B cell (primary cell): ENCODE results near the gene LRRC4C. TPM values are rescaled to one million over a fixed set of nuclear protein-coding genes. Genes with fewer than 3 reads are reported as not detected.

Source experiments
- ATAC-seq: fragments of 200-7000 bp; cut with Tn5 transposase; one replicate; pipeline ENCODE4 v1.10.0; 2021; ENCODE audit warnings: low read depth, mild to moderate bottlenecking, moderate number of reproducible peaks, moderate library complexity
- CTCF ChIA-PET: fragments of 350-600 bp; sonication (Branson Sonifier 250); formaldehyde crosslinking; loops from one replicate; lab custom pipeline; 2021; ENCODE audit warnings: antibody characterized with exemption, inconsistent platforms; lab: Charles Lee
- POLR2A ChIA-PET: fragments of 350-600 bp; sonication (Branson Sonifier 250); formaldehyde crosslinking; loops from one replicate; lab custom pipeline; 2021; ENCODE audit warnings: antibody characterized with exemption; lab: Charles Lee
- DNase-seq: peaks from one replicate; pipeline ENCODE4 v3.0.0; 2013
- H2AFZ ChIP-seq: 2 replicates; pipeline ENCODE4 v1.6.1; 2012; ENCODE audit warnings: mild to moderate bottlenecking, low read depth, low read length; ENCODE audit not compliant: insufficient read depth, poor library complexity, severe bottlenecking
- H3K27ac ChIP-seq, 2 donors: 1 replicate in 1 of 2; 2 replicates in 1 of 2; pipeline ENCODE4 v1.5.1; 2012 to 2013; ENCODE audit warnings: low read length in 2 of 2, mild to moderate bottlenecking in 2 of 2, moderate library complexity in 1 of 2
- H3K27me3 ChIP-seq, 4 experiments: fragments of 200-600 bp in 1 of 4; sonication (generic) in 1 of 4; replicated peaks in 1 of 4; 1 replicate in 2 of 4; 2 replicates in 2 of 4; pipeline versions ENCODE4 v1.6.1 to v1.7.0; 2013 to 2016; ENCODE audit warnings: low read length in 3 of 4, mild to moderate bottlenecking in 2 of 4, mixed read lengths in 1 of 4, moderate library complexity in 1 of 4; ENCODE audit not compliant: insufficient read depth in 4 of 4, control insufficient read depth in 3 of 4; ENCODE audit errors: control extremely low read depth in 1 of 4
- H3K36me3 ChIP-seq, 2 experiments: replicated peaks in 1 of 2; 1 replicate in 1 of 2; 2 replicates in 1 of 2; pipeline versions ENCODE4 v1.6.1 to v1.7.1; 2013; ENCODE audit warnings: low read length in 1 of 2; ENCODE audit not compliant: insufficient read depth in 2 of 2, control insufficient read depth in 1 of 2; ENCODE audit errors: control extremely low read depth in 1 of 2, extremely low read depth in 1 of 2
- H3K4me1 ChIP-seq, 2 donors: fragments of 200-600 bp in 1 of 2; sonication (generic) in 1 of 2; 1 replicate in 1 of 2; 2 replicates in 1 of 2; pipeline versions ENCODE4 v1.5.1 to v1.6.1; 2013 to 2017; ENCODE audit warnings: low read length in 2 of 2; ENCODE audit not compliant: control insufficient read depth in 2 of 2, insufficient read depth in 2 of 2
- H3K4me2 ChIP-seq: replicated peaks from 2 replicates; pipeline ENCODE3; 2012; ENCODE audit warnings: mild to moderate bottlenecking, low read depth, low read length; ENCODE audit not compliant: poor library complexity, severe bottlenecking
- H3K4me3 ChIP-seq, 5 experiments: fragments of 200-600 bp in 1 of 5; sonication (generic) in 1 of 5; 1 replicate in 3 of 5; 2 replicates in 2 of 5; pipeline versions ENCODE4 v1.5.1 to v1.7.0; 2011 to 2016; ENCODE audit warnings: low read length in 4 of 5, mild to moderate bottlenecking in 4 of 5, low read depth in 2 of 5, control low read depth in 1 of 5, moderate library complexity in 1 of 5; ENCODE audit not compliant: insufficient read depth in 1 of 5; ENCODE audit errors: control extremely low read depth in 1 of 5, extremely low read depth in 1 of 5
- H3K79me2 ChIP-seq: fragments of 200-600 bp; sonication (generic); one replicate; pipeline ENCODE4 v1.6.0; 2016; ENCODE audit warnings: low read length; ENCODE audit not compliant: control insufficient read depth, insufficient read depth
- H3K9ac ChIP-seq: fragments of 200-600 bp; sonication (generic); 2 replicates; pipeline ENCODE4 v1.6.1; 2017; ENCODE audit warnings: mild to moderate bottlenecking, low read length, moderate library complexity
- H3K9me3 ChIP-seq, 3 donors: one replicate each; pipeline versions ENCODE4 v1.6.1 to v1.7.1; 2013; ENCODE audit warnings: low read length in 2 of 3; ENCODE audit not compliant: control insufficient read depth in 2 of 3, insufficient read depth in 1 of 3; ENCODE audit errors: control extremely low read depth in 1 of 3
- H4K20me1 ChIP-seq: 2 replicates; pipeline ENCODE4 v1.6.0; 2012; ENCODE audit warnings: mild to moderate bottlenecking, low read length; ENCODE audit not compliant: insufficient read depth, control insufficient read depth, poor library complexity, severe bottlenecking
- H3K27ac Mint-ChIP-seq: one replicate; pipeline ENCODE4 v1.8.0; 2021; ENCODE audit warnings: mixed read lengths
- H3K27me3 Mint-ChIP-seq: one replicate; pipeline ENCODE4 v1.8.0; 2021; ENCODE audit warnings: mixed read lengths
- H3K4me1 Mint-ChIP-seq: one replicate; pipeline ENCODE4 v1.8.0; 2021; ENCODE audit warnings: mixed read lengths
- H3K4me3 Mint-ChIP-seq: one replicate; pipeline ENCODE4 v1.8.0; 2021; ENCODE audit warnings: mixed read lengths
- H3K9me3 Mint-ChIP-seq: one replicate; pipeline ENCODE4 v1.8.0; 2022; ENCODE audit warnings: mixed read lengths; ENCODE audit not compliant: insufficient read depth
- EZH2 ChIP-seq: IDR thresholded peaks from 2 replicates; pipeline ENCODE4 v1.6.1; 2012; ENCODE audit warnings: borderline replicate concordance, low read depth, mild to moderate bottlenecking, moderate library complexity, low read length; ENCODE audit not compliant: insufficient read depth, poor library complexity, severe bottlenecking
- WGBS: methylation state at CpG from one replicate; pipeline ENCODE4 v1.1.5; 2013; ENCODE audit warnings: missing lambda C conversion rate; ENCODE audit not compliant: insufficient coverage; 5-methylcytosine and 5-hydroxymethylcytosine counted together
- intact Hi-C: fragments of 100-400 bp; cut with micrococcal nuclease; formaldehyde crosslinking; loops from one replicate; pipeline ENCODE4 v1.10.0; 2022
- polyA plus RNA-seq: library from polyadenylated mRNA; depleted of rRNA; stranded (reverse); fragments of >200 nt; gene quantifications from 2 replicates; pipeline ENCODE4 v1.2.3, GENCODE V29; 2012
- total RNA-seq, 2 donors: library from RNA; stranded (reverse); fragments of 120-200 nt in 1 of 2; gene quantifications; 1 replicate in 1 of 2; 2 replicates in 1 of 2; pipeline versions ENCODE4 v1.2.3 to v1.2.4, GENCODE V29; 2013 to 2022
- TF ChIP-seq, protein P1 (sequence below): fragments of 200-600 bp; IDR thresholded peaks from one replicate; pipeline ENCODE4 v1.8.0; 2022; ENCODE audit warnings: antibody characterized with exemption, mild to moderate bottlenecking

LRRC4C gene
- total and polyA plus RNA-seq, 2 donors (not counting 1 experiment from before 2014, with no cell fraction given), result 0.57 TPM; not detected in 1

DNA sequence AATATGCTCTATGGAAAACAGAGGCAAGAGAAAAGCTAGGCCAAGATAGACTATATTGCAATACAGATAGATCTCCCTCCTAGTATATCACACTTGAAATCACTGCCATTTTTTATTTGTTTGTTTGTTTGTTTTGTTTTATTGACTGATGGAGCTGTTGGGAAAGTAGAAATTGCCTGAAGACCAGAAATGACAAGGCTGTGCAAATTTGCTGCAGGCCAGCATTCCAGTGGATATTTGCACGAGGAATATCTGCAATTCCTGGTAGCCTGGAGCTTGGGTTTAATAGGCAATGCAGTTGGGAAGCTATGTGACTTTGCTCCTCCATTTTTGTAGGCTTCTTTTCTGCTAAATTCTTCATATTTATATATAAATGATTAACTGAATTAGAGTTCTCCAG is 991.7 kb downstream of the LRRC4C start:
- H3K9ac ChIP-seq, result no peak overlapping the region
- 29% methylated on average over 1 of the region's 1 CpG for WGBS
- no peak overlapping the region for H3K27ac ChIP-seq
- TF ChIP-seq, protein P1, sequence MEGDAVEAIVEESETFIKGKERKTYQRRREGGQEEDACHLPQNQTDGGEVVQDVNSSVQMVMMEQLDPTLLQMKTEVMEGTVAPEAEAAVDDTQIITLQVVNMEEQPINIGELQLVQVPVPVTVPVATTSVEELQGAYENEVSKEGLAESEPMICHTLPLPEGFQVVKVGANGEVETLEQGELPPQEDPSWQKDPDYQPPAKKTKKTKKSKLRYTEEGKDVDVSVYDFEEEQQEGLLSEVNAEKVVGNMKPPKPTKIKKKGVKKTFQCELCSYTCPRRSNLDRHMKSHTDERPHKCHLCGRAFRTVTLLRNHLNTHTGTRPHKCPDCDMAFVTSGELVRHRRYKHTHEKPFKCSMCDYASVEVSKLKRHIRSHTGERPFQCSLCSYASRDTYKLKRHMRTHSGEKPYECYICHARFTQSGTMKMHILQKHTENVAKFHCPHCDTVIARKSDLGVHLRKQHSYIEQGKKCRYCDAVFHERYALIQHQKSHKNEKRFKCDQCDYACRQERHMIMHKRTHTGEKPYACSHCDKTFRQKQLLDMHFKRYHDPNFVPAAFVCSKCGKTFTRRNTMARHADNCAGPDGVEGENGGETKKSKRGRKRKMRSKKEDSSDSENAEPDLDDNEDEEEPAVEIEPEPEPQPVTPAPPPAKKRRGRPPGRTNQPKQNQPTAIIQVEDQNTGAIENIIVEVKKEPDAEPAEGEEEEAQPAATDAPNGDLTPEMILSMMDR, result no peak
- no peak for TF ChIP-seq EZH2
- no peak for DNase-seq
- no peak overlapping the region for H3K27ac Mint-ChIP-seq
- intact Hi-C loops, result no loop called here
- no peaks in the 10 kb centered on the region for H3K27me3 ChIP-seq
- ChIA-PET POLR2A (no interaction called here), CTCF (no interaction called here)
- H3K9me3 Mint-ChIP-seq, result no peaks in the 10 kb centered on the region
- no peak overlapping the region for H3K4me2 ChIP-seq
- H3K36me3 ChIP-seq, result no peaks in the 10 kb centered on the region
- no peaks in the 10 kb centered on the region for H3K4me1 Mint-ChIP-seq
- H3K27me3 Mint-ChIP-seq, result no peaks in the 10 kb centered on the region
- no peaks in the 10 kb centered on the region for H3K4me1 ChIP-seq
- no peaks in the 10 kb centered on the region for H4K20me1 ChIP-seq
- no peaks in the 10 kb centered on the region for H3K79me2 ChIP-seq
- H2AFZ ChIP-seq, result no peak overlapping the region
- H3K4me3 ChIP-seq, result no peak overlapping the region
- no peak overlapping the region for H3K4me3 Mint-ChIP-seq
- peaks cover 0 to 6% (median 0%) of the 10 kb centered on the region in 3 donors for H3K9me3 ChIP-seq
- ATAC-seq, result no peak

DNA sequence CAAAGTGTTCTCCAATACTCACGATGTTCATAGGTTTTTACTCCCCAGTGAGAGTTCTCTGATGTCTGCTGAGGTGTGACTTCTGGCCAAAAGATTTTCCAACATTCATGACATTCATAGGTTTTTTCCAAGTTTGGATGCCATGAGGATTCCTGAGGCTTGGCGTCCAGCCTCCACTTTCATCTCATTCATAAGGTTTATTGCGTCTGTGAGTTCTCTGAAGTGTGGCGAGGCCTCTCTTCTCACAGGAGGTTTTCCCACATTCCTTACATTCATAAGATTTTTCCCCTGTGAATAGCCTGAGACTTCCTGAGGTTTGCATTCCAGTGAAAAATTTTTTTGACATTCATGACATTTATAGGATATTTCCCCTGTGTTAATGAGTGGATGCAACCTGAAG is 1014.1 kb downstream of the LRRC4C start:
- Histone ChIP-seq H3K9ac (no peak overlapping the region), H4K20me1 (no peaks in the 10 kb centered on the region), H2AFZ (no peak overlapping the region), H3K9me3 (peaks cover 0 to 2% (median 1%) of the 10 kb centered on the region in 3 donors), H3K79me2 (no peaks in the 10 kb centered on the region), H3K27ac (no peak overlapping the region), H3K4me2 (no peak overlapping the region), H3K4me1 (no peaks in the 10 kb centered on the region), H3K4me3 (no peak overlapping the region), H3K27me3 (no peaks in the 10 kb centered on the region), H3K36me3 (no peaks in the 10 kb centered on the region)
- Mint-ChIP-seq H3K4me1 (no peaks in the 10 kb centered on the region), H3K27me3 (no peaks in the 10 kb centered on the region), H3K4me3 (no peak overlapping the region), H3K9me3 (peaks cover 11% of the 10 kb centered on the region), H3K27ac (no peak overlapping the region)
- intact Hi-C loops, result no loop called here
- ATAC-seq (no peak), DNase-seq (no peak)
- TF ChIP-seq, protein P1, result no peak
- TF ChIP-seq EZH2, result no peak
- ChIA-PET CTCF (no interaction called here), POLR2A (no interaction called here)
- 90% methylated on average over 2 of the region's 4 CpGs for WGBS
